Mammary epithelial cell (primary cell): Measurements from ENCODE around the gene IQSEC1.

ENCODE experiments used
- EZH2 ChIP-seq: IDR thresholded peaks from 2 replicates; pipeline ENCODE4 v1.6.1; 2012; ENCODE audit warnings: low read length, inconsistent platforms, borderline replicate concordance
- TF ChIP-seq, protein P1 (sequence below), 2 donors: IDR thresholded peaks in 1 of 2; conservative IDR thresholded peaks in 1 of 2; 2 replicates each; pipeline ENCODE4 v1.5.1; 2011 to 2012; ENCODE audit warnings: inconsistent platforms in 2 of 2, low read length in 2 of 2, mild to moderate bottlenecking in 2 of 2, control low read depth in 1 of 2, low read depth in 1 of 2; ENCODE audit not compliant: insufficient read depth in 1 of 2; ENCODE audit errors: extremely low read depth in 1 of 2

DNA sequence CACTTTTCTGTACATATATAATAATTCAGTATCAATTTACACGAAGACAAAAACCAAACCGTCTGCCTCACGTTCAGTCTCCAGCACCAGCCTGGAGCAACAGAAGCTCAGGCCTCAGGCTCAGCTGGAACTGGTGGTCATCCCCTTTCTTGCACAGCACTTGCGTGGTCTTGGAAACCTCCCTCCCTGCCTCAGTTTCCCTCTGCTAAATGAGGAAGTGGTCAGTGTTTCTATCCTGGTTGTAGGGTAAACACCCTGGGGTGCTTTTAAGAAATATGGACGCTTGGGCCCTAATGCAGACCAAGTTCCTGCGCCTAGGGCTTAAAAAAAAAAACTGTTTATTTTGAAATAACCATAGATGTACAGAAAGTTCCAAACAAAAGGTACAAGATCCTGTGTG is 21.6 kb downstream of the IQSEC1 start:
- TF ChIP-seq, protein P1, sequence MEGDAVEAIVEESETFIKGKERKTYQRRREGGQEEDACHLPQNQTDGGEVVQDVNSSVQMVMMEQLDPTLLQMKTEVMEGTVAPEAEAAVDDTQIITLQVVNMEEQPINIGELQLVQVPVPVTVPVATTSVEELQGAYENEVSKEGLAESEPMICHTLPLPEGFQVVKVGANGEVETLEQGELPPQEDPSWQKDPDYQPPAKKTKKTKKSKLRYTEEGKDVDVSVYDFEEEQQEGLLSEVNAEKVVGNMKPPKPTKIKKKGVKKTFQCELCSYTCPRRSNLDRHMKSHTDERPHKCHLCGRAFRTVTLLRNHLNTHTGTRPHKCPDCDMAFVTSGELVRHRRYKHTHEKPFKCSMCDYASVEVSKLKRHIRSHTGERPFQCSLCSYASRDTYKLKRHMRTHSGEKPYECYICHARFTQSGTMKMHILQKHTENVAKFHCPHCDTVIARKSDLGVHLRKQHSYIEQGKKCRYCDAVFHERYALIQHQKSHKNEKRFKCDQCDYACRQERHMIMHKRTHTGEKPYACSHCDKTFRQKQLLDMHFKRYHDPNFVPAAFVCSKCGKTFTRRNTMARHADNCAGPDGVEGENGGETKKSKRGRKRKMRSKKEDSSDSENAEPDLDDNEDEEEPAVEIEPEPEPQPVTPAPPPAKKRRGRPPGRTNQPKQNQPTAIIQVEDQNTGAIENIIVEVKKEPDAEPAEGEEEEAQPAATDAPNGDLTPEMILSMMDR (conservative IDR thresholded peaks at IDR 0.05 in 1 of 2, IDR thresholded peaks at IDR 0.05 in 1 of 2; ENCODE audit: extremely low read depth in 1 of 2, insufficient read depth in 1 of 2, low read depth in 1 of 2, low read length in 2 of 2) = no peak
- no peak for TF ChIP-seq EZH2
